Measurements from ENCODE around the gene GART. TPM values are rescaled to one million over a fixed set of nuclear protein-coding genes. Genes with fewer than 3 reads are reported as not detected.

Gene GART
- total and polyA plus RNA-seq, 10 of the 15 experiments (the other 5 are each of a cell fraction or from before 2014, with no cell fraction given): 44.7 to 178 (median 106) TPM

GRCh38 chr21:33481314-33481943 lies 60.5 kb downstream of the GART start:
- BruUV-seq (replicated peaks): no TSS peak
- FAIRE-seq (no peak), ATAC-seq (no peak), DNase-seq (ENCODE audit: low read depth, low spot score) (no peak)
- 84% methylated on average over 9 of the region's 9 CpGs for WGBS (ENCODE audit: insufficient coverage, insufficient replicate concordance, low lambda C conversion rate, missing lambda C conversion rate)
- no peaks in the 10 kb centered on the region for H4K20me1 ChIP-seq (ENCODE audit: control insufficient read depth, insufficient read depth)
- no peaks in the 10 kb centered on the region; a peak in 1 of 4 replicates for H3K36me3 ChIP-seq (ENCODE audit: control insufficient read depth in 2 of 2, insufficient read depth in 2 of 2, low read length in 1 of 2)
- TF ChIP-seq ESRRA (IDR thresholded peaks at IDR 0.05; ENCODE audit: low read length): no peak
- no peak for TF ChIP-seq YY1 (IDR thresholded peaks at IDR 0.05; ENCODE audit: low read depth, low read length)
- no peak for TF ChIP-seq JUND (IDR thresholded peaks at IDR 0.05; ENCODE audit: low read depth, low read length)
- TF ChIP-seq NR2C1 (IDR thresholded peaks at IDR 0.05): no peak
- no peak for TF ChIP-seq USF2 (IDR thresholded peaks at IDR 0.05; ENCODE audit: borderline replicate concordance, low read depth, low read length)
- no peak for TF ChIP-seq CHD1 (IDR thresholded peaks at IDR 0.05; ENCODE audit: low read depth, low read length)
- TF ChIP-seq ZBED1 (IDR thresholded peaks at IDR 0.05; ENCODE audit: borderline replicate concordance): no peak
- no peak for TF ChIP-seq PRDM15 (CRISPR knock-in tag; IDR thresholded peaks at IDR 0.05)
- no peak for TF ChIP-seq TCF7 (IDR thresholded peaks at IDR 0.05; ENCODE audit: borderline replicate concordance)
- TF ChIP-seq E2F8 (IDR thresholded peaks at IDR 0.05; ENCODE audit: low read depth, partially characterized antibody): no peak
- intact Hi-C loops (cut with micrococcal nuclease; ENCODE audit: unreplicated experiment) (loop anchor here (5.0 kb wide), 1 partner anchor 61 kb away; the partner anchor contains the start of genes GART and SON), in situ Hi-C loops (cut with MboI) (no loop called here)
- no peak overlapping the region for H3K9ac ChIP-seq (ENCODE audit: control insufficient read depth, insufficient read depth, low read length)
- SMC1A ChIA-PET (ENCODE audit: uncharacterized antibody, unreplicated experiment): interaction anchor here (0.8 to 2.7 kb wide), 4 partner anchors 10 to 120 kb away, joined by 4 to 17 read pairs (median 5); partner anchors contain the start of gene DNAJC28
- H3K4me2 ChIP-seq (ENCODE audit: control insufficient read depth, insufficient read depth): peak overlapping the region; percentile 86
- no peak overlapping the region for H3K27ac ChIP-seq (ENCODE audit: control insufficient read depth, insufficient read depth)
- no peaks in the 10 kb centered on the region for H3K9me3 ChIP-seq (replicated peaks; ENCODE audit: control insufficient read depth, insufficient read depth, low read length)
- RAD21 ChIA-PET (ENCODE audit: unreplicated experiment): interaction anchor here (1.3 kb wide), 1 partner anchor 37 kb away, joined by 3 read pairs; no protein-coding TSS in a partner anchor
- peaks cover 15% of the 10 kb centered on the region for H3K79me2 ChIP-seq (ENCODE audit: control insufficient read depth, insufficient read depth, low read length)
- POLR2A ChIA-PET: interaction anchor here (1.4 kb wide), 1 partner anchor 10 kb away, joined by 4 read pairs; the partner anchor contains the start of gene DNAJC28
- no peaks in the 10 kb centered on the region for H3K27me3 ChIP-seq (replicated peaks in 1 of 2; ENCODE audit: control insufficient read depth in 2 of 2, insufficient read depth in 2 of 2, low read length in 1 of 2)
- H3K4me3 ChIP-seq: no peak overlapping the region
- no peak overlapping the region for H2AFZ ChIP-seq (ENCODE audit: control insufficient read depth, low read depth, low read length)
- CTCF ChIA-PET: interaction anchor here (1.3 to 4.1 kb wide), 4 partner anchors 10 to 284 kb away, joined by 3 to 21 read pairs (median 12); partner anchors contain the start of gene DNAJC28
- H3K4me1 ChIP-seq (ENCODE audit: control insufficient read depth, insufficient read depth, low read length): peaks cover 3% of the 10 kb centered on the region; the same call in 1 of the 2 replicates

All from GM12878 (cell line).